ENCODE results near the gene RO60.

RO60 gene

GRCh38 chr1:193065954-193066353 lies 6.5 kb downstream of the RO60 start:
- Histone ChIP-seq H3K4me3 (ENCODE audit: low read length) (no peak overlapping the region), H3K36me3 (ENCODE audit: control insufficient read depth, low read depth, low read length) (no peaks in the 10 kb centered on the region), H3K9me3 (ENCODE audit: control insufficient read depth, low read depth, low read length) (no peaks in the 10 kb centered on the region), H3K9ac (ENCODE audit: low read length) (no peak overlapping the region), H3K4me1 (ENCODE audit: control insufficient read depth, low read depth, low read length) (peaks cover 10% of the 10 kb centered on the region), H3K27me3 (ENCODE audit: control insufficient read depth, insufficient read depth, low read length) (no peaks in the 10 kb centered on the region), H3K27ac (ENCODE audit: low read length) (no peak overlapping the region)

GRCh38 chr1:193066606-193067005 lies 7.2 kb downstream of the RO60 start:
- H3K27ac ChIP-seq (ENCODE audit: low read length), result no peak overlapping the region
- H3K9me3 ChIP-seq (ENCODE audit: control insufficient read depth, low read depth, low read length), result no peaks in the 10 kb centered on the region
- peaks cover 10% of the 10 kb centered on the region for H3K4me1 ChIP-seq (ENCODE audit: control insufficient read depth, low read depth, low read length)
- H3K4me3 ChIP-seq (ENCODE audit: low read length), result no peak overlapping the region
- no peaks in the 10 kb centered on the region for H3K36me3 ChIP-seq (ENCODE audit: control insufficient read depth, low read depth, low read length)
- H3K9ac ChIP-seq (ENCODE audit: low read length), result no peak overlapping the region
- H3K27me3 ChIP-seq (ENCODE audit: control insufficient read depth, insufficient read depth, low read length), result no peaks in the 10 kb centered on the region

- Histone ChIP-seq H3K9ac (ENCODE audit: low read length) (no peak overlapping the region), H3K4me1 (ENCODE audit: control insufficient read depth, low read depth, low read length) (peaks cover 10% of the 10 kb centered on the region), H3K4me3 (ENCODE audit: low read length) (no peak overlapping the region), H3K27me3 (ENCODE audit: control insufficient read depth, insufficient read depth, low read length) (no peaks in the 10 kb centered on the region), H3K27ac (ENCODE audit: low read length) (no peak overlapping the region), H3K9me3 (ENCODE audit: control insufficient read depth, low read depth, low read length) (no peaks in the 10 kb centered on the region), H3K36me3 (ENCODE audit: control insufficient read depth, low read depth, low read length) (no peaks in the 10 kb centered on the region)
Measured at GRCh38 chr1:193068013-193068412, 8.6 kb downstream of the RO60 start.

GRCh38 chr1:193069748-193070385 lies 10.5 kb downstream of the RO60 start:
- Histone ChIP-seq H3K4me1 (ENCODE audit: control insufficient read depth, low read depth, low read length) (peaks cover 6% of the 10 kb centered on the region), H3K4me3 (ENCODE audit: low read length) (no peak overlapping the region), H3K27ac (ENCODE audit: low read length) (no peak overlapping the region), H3K9me3 (ENCODE audit: control insufficient read depth, low read depth, low read length) (no peaks in the 10 kb centered on the region), H3K9ac (ENCODE audit: low read length) (no peak overlapping the region), H3K36me3 (ENCODE audit: control insufficient read depth, low read depth, low read length) (no peaks in the 10 kb centered on the region), H3K27me3 (ENCODE audit: control insufficient read depth, insufficient read depth, low read length) (no peaks in the 10 kb centered on the region)

GRCh38 chr1:193070386-193070753 lies 11.0 kb downstream of the RO60 start:
- no peak overlapping the region for H3K27ac ChIP-seq (ENCODE audit: low read length)
- no peak overlapping the region for H3K4me3 ChIP-seq (ENCODE audit: low read length)

GRCh38 chr1:193070942-193071341 lies 11.5 kb downstream of the RO60 start:
- Histone ChIP-seq H3K4me1 (ENCODE audit: control insufficient read depth, low read depth, low read length) (peaks cover 6% of the 10 kb centered on the region), H3K27me3 (ENCODE audit: control insufficient read depth, insufficient read depth, low read length) (no peaks in the 10 kb centered on the region), H3K9me3 (ENCODE audit: control insufficient read depth, low read depth, low read length) (no peaks in the 10 kb centered on the region), H3K9ac (ENCODE audit: low read length) (no peak overlapping the region), H3K36me3 (ENCODE audit: control insufficient read depth, low read depth, low read length) (no peaks in the 10 kb centered on the region), H3K27ac (ENCODE audit: low read length) (no peak overlapping the region), H3K4me3 (ENCODE audit: low read length) (no peak overlapping the region)

More at GRCh38 chr1:193070386-193070753, 11.0 kb downstream of the RO60 start:
- no peaks in the 10 kb centered on the region for H3K9me3 ChIP-seq (ENCODE audit: control insufficient read depth, low read depth, low read length)
- H3K4me1 ChIP-seq (ENCODE audit: control insufficient read depth, low read depth, low read length), result peaks cover 6% of the 10 kb centered on the region
- no peaks in the 10 kb centered on the region for H3K36me3 ChIP-seq (ENCODE audit: control insufficient read depth, low read depth, low read length)
- H3K27me3 ChIP-seq (ENCODE audit: control insufficient read depth, insufficient read depth, low read length), result no peaks in the 10 kb centered on the region
- H3K9ac ChIP-seq (ENCODE audit: low read length), result no peak overlapping the region

- Histone ChIP-seq H3K9me3 (ENCODE audit: control insufficient read depth, low read depth, low read length) (no peaks in the 10 kb centered on the region), H3K9ac (ENCODE audit: low read length) (no peak overlapping the region), H3K27ac (ENCODE audit: low read length) (no peak overlapping the region), H3K4me1 (ENCODE audit: control insufficient read depth, low read depth, low read length) (no peaks in the 10 kb centered on the region), H3K36me3 (ENCODE audit: control insufficient read depth, low read depth, low read length) (peaks cover 46% of the 10 kb centered on the region), H3K27me3 (ENCODE audit: control insufficient read depth, insufficient read depth, low read length) (no peaks in the 10 kb centered on the region), H3K4me3 (ENCODE audit: low read length) (no peak overlapping the region)
Measured at GRCh38 chr1:193077991-193078390, 18.6 kb downstream of the RO60 start.

- no peak overlapping the region for H3K27ac ChIP-seq (ENCODE audit: low read length)
- H3K27me3 ChIP-seq (ENCODE audit: control insufficient read depth, insufficient read depth, low read length), result no peaks in the 10 kb centered on the region
- peaks cover 58% of the 10 kb centered on the region for H3K36me3 ChIP-seq (ENCODE audit: control insufficient read depth, low read depth, low read length)
- no peaks in the 10 kb centered on the region for H3K9me3 ChIP-seq (ENCODE audit: control insufficient read depth, low read depth, low read length)
- H3K4me3 ChIP-seq (ENCODE audit: low read length), result no peak overlapping the region
- no peak overlapping the region for H3K9ac ChIP-seq (ENCODE audit: low read length)
- H3K4me1 ChIP-seq (ENCODE audit: control insufficient read depth, low read depth, low read length), result no peaks in the 10 kb centered on the region
Measured at GRCh38 chr1:193079187-193079586, 19.8 kb downstream of the RO60 start.

GRCh38 chr1:193083365-193084088 lies 24.1 kb downstream of the RO60 start:
- H3K4me1 ChIP-seq (ENCODE audit: control insufficient read depth, low read depth, low read length), result no peaks in the 10 kb centered on the region
- no peaks in the 10 kb centered on the region for H3K27me3 ChIP-seq (ENCODE audit: control insufficient read depth, insufficient read depth, low read length)
- peaks cover 52% of the 10 kb centered on the region for H3K36me3 ChIP-seq (ENCODE audit: control insufficient read depth, low read depth, low read length)
- no peak overlapping the region for H3K4me3 ChIP-seq (ENCODE audit: low read length)
- H3K9me3 ChIP-seq (ENCODE audit: control insufficient read depth, low read depth, low read length), result no peaks in the 10 kb centered on the region
- no peak overlapping the region for H3K9ac ChIP-seq (ENCODE audit: low read length)
- no peak overlapping the region for H3K27ac ChIP-seq (ENCODE audit: low read length)

GRCh38 chr1:193085263-193085662 lies 25.9 kb downstream of the RO60 start:
- H3K9me3 ChIP-seq (ENCODE audit: control insufficient read depth, low read depth, low read length), result no peaks in the 10 kb centered on the region

GRCh38 chr1:193086342-193086741 lies 26.9 kb downstream of the RO60 start:
- Histone ChIP-seq H3K36me3 (ENCODE audit: control insufficient read depth, low read depth, low read length) (peaks cover 33% of the 10 kb centered on the region), H3K4me1 (ENCODE audit: control insufficient read depth, low read depth, low read length) (no peaks in the 10 kb centered on the region)

More at GRCh38 chr1:193085263-193085662, 25.9 kb downstream of the RO60 start:
- Histone ChIP-seq H3K9ac (ENCODE audit: low read length) (no peak overlapping the region), H3K4me3 (ENCODE audit: low read length) (no peak overlapping the region), H3K36me3 (ENCODE audit: control insufficient read depth, low read depth, low read length) (peaks cover 37% of the 10 kb centered on the region), H3K27ac (ENCODE audit: low read length) (no peak overlapping the region), H3K27me3 (ENCODE audit: control insufficient read depth, insufficient read depth, low read length) (no peaks in the 10 kb centered on the region), H3K4me1 (ENCODE audit: control insufficient read depth, low read depth, low read length) (no peaks in the 10 kb centered on the region)

GRCh38 chr1:193087893-193088292 lies 28.5 kb downstream of the RO60 start:
- no peaks in the 10 kb centered on the region for H3K27me3 ChIP-seq (ENCODE audit: control insufficient read depth, insufficient read depth, low read length)
- H3K36me3 ChIP-seq (ENCODE audit: control insufficient read depth, low read depth, low read length), result peaks cover 29% of the 10 kb centered on the region
- no peak overlapping the region for H3K4me3 ChIP-seq (ENCODE audit: low read length)
- H3K9ac ChIP-seq (ENCODE audit: low read length), result no peak overlapping the region
- H3K27ac ChIP-seq (ENCODE audit: low read length), result no peak overlapping the region
- no peaks in the 10 kb centered on the region for H3K4me1 ChIP-seq (ENCODE audit: control insufficient read depth, low read depth, low read length)
- no peaks in the 10 kb centered on the region for H3K9me3 ChIP-seq (ENCODE audit: control insufficient read depth, low read depth, low read length)

More at GRCh38 chr1:193086342-193086741, 26.9 kb downstream of the RO60 start:
- H3K9ac ChIP-seq (ENCODE audit: low read length), result no peak overlapping the region
- no peak overlapping the region for H3K4me3 ChIP-seq (ENCODE audit: low read length)
- H3K27ac ChIP-seq (ENCODE audit: low read length), result no peak overlapping the region
- H3K27me3 ChIP-seq (ENCODE audit: control insufficient read depth, insufficient read depth, low read length), result no peaks in the 10 kb centered on the region
- H3K9me3 ChIP-seq (ENCODE audit: control insufficient read depth, low read depth, low read length), result no peaks in the 10 kb centered on the region
